Activated CD8-positive, alpha-beta memory T cell treated with anti-CD3 and anti-CD28 coated beads for 1 hour (primary cell): ENCODE measurements around the gene RCOR1.
"Not testable (repeated sequence)": the region's sequence is repeated elsewhere in the genome, so short reads cannot be mapped to it uniquely, and the experiment has no call there.

ENCODE experiments used
- DNase-seq, 2 donors: peaks; one replicate each; pipeline ENCODE4 v3.0.0-alpha.2; 2020; ENCODE audit warnings: low read depth in 1 of 2; ENCODE audit errors: extremely low read depth in 1 of 2

Gene RCOR1

DNA sequence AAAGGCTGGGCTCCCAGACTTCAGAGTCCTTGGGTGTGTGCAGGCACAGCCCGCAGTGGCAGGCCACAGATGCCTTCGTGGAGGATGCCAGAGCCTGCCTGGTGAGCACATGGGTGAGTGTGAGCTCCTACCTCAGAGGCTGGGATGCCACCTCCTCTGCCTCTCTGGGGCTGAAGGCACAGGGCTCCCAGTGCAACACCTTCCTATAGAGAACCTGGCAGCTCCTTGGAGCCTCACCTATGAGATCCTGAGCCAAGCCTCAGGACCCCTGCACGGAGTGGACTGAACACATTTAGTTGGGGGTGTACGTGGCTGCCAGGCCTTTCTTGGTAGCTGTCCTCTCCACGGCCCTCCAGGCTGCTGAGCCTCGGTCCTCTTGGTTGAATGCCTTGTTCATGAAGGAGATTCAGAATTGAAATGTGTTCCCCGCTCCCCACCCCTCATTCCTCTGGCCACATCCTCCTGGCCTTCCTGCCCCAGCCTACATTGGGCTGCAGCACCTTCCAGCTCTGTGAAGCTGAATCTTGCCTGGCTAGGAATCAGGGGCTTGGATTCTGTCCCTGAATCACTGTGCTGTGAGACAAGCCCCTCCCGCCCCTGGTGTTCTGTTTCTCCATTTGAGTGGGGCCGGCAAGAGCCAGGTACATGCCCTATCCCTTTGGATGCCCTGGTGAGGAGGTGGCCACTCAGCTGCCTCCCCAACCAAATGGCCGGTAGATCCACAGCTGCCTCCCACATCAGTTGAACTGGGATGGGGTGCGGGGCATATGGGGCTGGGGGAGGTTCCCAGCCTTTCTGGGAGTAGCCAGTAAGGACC lies 146.1 kb downstream of the RCOR1 start:
- no peak for DNase-seq

DNA sequence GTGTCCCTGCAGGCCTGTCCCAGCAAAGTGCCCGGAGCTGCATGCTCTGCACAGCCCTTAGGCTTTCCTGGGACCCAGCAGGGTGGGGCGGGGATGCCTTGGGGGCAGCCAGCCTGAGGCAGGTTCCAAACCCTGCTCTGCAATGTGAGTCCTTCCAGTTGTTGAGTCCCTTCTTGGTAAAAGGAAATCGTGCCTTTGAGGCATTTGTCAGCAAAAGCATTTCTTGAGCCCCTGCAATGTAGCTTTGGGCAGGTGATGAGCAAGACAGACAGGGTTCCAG lies 146.7 kb downstream of the RCOR1 start:
- DNase-seq, result no peak

DNA sequence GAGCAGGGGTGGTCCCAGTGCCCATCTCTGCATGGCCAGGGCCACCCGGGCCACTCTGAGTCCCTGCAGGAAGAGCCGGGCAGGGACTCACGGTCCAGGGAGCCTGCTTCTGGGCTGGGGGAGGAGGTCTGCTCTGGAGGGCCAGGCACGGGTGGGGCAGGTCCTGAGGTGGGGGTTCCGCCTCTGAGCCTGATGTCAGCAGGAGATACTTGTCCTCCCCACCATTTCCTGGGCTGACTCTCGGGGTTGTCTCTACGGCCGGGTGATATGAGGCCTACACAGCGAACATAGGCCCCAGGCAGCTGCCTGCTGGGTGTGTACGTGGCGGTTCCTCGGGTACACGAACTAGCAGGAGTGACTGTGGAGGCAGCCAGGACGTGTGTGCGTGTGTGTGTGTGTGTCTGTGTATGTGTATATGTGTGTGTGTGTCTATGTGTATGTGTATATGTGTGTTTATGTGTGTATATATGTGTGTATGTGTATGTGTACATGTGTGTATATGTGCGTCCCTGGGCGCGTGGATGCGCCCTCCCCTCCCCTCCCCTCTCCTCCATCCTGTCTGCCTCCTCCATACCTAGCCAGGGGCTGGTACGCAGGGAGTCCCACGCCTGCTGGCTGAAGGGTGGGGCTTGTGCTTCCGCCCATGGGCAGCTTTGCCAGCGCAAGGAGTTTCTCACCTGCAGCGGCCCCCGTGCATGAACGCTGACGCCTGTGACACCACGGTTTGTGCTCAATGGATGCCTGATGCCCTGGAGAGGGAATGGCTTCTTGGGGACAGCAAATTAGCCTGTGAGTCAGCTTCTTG lies 154.4 kb downstream of the RCOR1 start:
- no peak for DNase-seq

DNA sequence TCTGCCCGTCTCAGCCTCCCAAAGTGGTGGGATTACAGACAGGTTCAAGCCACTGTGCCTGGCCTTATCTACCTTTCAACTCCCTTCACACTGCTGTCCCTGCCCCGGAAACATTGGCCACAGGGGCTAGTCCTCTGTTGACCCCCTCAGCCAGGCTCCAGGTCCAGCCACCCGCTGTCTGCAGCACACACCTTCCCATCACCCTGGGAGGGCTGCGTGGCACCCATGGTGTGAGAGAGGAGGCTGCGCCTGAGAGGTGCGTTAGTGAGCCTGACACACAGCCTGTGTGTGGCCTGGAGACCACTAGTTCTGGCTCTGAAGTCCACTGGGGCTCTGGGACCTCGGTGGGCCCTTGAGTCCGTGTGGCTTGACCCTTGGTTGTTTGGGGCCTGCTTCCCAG lies 156.4 kb downstream of the RCOR1 start:
- DNase-seq, result no peak

DNA sequence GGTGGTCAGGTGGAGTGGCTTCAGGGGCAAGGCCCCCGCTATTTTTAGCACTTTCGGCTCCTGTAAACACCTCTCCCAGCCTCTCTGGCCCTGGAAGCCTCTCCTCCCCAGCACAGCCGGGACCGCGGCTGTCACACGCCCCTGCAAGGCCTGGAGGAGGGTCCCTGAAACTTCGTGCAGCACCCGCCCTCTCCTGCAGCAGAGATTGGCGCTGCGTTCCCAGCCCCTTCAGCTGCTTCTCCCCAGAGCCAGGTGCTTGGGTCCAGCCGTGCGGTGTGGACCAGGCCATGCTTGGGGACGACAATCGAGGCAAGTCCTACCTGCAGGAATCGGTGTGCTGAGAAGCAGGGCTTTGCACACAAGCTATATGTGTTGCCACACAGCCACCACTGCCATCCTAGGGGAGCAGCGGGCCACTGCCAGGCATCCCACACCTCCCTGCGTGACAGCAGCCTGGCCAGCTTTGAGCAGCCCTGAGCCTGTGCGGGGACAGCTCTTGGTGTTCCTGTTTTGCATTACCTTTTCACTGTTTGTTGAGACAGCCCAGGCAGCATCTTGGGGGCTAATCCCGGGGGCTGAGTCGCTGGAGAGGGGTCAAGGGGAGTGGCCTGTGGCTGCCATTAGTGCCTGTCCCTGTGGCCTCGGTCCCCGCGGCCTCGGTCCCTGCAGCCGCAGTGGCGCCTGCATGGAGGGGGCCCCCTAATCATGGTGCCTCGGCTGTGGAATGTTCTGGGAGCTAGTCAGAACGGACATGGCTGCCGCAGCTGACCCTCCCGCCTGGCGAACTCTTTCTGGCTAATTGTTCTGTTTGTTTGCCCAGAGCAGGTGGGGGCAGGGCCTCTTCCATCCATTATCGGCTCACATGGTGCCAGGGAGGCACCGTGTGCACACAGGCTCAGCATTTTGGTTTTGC lies 157.2 kb downstream of the RCOR1 start:
- no peak for DNase-seq

DNA sequence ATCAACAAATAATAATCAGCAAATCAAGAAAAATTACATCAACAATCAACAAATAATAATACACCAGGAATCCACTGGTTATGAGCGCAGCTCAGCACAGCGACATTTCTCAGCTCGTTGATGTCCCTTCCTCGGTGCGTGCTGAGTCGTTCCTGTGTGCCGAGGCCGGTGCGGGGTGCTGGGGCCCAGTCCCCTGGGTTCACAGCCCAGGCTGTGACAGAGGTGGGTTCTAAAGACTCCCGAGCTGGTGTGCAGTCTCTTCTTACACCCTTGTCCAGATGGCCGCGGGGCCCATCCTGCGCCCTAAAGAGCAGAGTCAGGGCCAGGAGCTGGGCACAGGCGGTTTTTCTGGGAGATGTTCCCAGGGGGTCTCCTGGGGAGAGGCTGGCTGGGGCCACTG lies 157.9 kb downstream of the RCOR1 start:
- no peak for DNase-seq

DNA sequence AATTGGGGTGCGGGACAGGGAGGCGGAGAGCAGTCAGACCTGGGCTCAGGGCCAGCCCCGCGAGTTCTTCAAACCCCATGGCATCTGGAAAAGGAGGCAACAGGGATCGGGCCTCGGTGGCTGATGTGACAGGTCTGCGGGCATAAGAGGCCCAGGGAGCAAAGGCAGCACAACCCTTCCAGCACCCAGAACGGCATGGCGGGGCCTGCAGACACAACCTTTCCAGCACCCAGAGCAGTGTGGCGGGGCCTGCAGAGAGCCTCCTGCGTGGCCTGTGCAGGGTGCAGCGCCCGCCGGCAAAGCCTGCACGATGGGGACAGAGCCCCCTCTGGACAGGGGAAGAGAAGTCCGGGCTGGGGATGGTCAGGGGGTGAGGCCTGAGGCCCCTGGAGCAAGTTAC lies 158.6 kb downstream of the RCOR1 start:
- DNase-seq, result no peak

DNA sequence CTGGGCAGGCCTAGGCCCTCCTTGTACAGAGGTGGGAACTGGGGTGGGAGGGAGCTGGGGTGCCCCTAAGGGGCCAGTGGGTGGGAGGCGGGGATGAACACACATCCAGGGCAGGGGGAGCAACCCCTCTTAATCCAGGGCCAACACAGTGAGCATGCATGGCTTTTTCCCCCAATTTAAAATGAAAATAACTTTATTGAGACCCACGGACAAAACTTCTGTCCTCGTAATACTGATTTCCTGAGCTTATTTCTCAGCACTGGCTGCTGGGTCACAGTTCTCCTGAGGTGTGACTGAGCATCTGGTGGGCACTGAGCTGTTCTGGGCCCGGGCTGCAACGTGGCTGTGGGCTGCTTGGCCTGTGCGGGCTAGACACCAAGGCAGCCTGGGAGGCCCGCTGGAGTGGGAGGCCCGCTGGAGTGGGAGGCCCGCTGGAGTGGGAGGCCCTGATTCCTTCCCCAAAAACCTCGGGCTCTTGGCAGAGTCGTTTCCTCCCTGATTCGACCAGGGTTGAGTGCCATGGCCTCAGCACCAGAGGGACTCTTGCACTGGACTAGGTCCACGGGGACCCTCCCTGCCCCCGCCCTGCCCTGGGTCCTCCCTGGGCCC lies 159.9 kb downstream of the RCOR1 start:
- no peak for DNase-seq

DNA sequence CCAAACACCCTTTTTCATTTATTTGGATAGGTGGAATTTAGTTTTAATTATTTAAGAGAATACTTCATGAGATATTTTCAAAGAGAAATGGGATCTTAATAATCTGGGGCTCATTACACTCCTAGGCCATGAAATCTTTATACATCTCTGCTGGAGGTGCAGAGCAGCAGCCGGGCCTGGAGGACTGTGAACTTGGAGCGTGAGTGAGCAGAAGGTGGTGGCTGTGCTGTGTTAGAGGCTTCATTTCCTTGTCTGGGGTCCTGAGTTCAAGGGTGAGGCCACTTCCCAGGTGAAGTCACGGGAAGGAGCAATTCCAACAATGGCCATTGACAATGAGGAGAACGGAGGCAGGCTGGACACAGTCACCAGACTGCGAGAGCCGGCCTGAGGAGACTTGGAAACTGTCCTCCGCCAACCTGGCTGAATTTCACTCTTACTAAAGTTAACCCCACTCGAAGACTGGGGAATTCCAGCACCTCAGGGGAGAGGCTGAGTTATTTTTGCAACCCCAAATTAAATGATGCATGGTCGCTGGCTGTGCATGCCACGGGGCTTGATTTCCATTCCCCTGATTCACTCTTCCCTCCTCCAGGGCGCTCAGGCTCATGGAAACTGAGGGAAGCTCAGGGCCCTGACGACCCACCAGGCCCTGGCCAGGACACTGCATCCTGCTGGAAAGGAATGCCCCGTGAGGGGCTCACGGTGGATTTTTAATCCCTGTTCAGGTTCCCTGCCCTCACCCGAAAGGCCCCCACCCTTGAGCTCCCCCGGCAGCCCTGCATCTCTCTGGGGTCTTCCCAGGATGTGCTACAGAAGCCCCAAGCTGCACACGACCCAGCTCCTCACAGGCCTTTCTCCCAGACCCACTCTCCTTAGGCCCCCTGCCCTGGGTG lies 162.2 kb downstream of the RCOR1 start:
- no peak for DNase-seq

DNA sequence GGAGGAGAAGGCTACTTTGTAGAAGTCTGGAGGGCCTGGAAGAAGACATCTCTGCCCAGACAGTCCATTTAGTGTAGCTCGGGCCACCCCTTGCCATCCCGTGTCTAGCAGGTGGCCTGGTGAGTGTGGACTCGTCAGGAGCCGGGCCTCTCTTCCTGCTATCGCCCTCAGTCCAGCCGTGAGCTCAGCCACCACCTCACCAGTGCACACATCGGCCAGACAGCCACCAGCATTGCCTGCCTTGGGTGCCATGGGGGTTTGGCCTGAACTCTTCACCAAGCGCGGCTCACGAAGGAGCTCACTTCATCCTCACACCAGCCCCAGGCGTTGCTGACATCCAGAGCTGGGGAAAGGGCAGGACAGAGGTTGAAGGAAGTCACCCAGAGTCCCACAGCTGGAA lies 165.2 kb downstream of the RCOR1 start:
- DNase-seq, result no peak

DNA sequence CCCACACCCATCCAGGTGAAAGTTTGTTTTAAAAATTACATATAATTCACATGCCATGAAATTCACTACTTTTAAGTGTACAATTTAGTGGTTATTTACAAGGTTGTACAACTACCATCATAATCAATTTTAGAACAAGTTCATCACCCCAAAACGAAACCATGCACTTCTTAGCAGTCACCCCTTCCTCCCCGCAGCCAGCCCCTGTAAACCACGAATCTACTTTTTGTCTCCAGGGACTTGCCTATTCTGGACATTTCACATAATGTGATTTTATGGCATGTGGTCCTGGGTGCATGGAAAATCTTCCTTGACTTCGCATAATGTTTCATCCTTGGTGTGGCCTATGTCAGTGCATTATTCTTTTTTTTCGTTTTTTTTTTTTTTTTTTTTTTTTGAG lies 165.6 kb downstream of the RCOR1 start:
- no peak for DNase-seq

DNA sequence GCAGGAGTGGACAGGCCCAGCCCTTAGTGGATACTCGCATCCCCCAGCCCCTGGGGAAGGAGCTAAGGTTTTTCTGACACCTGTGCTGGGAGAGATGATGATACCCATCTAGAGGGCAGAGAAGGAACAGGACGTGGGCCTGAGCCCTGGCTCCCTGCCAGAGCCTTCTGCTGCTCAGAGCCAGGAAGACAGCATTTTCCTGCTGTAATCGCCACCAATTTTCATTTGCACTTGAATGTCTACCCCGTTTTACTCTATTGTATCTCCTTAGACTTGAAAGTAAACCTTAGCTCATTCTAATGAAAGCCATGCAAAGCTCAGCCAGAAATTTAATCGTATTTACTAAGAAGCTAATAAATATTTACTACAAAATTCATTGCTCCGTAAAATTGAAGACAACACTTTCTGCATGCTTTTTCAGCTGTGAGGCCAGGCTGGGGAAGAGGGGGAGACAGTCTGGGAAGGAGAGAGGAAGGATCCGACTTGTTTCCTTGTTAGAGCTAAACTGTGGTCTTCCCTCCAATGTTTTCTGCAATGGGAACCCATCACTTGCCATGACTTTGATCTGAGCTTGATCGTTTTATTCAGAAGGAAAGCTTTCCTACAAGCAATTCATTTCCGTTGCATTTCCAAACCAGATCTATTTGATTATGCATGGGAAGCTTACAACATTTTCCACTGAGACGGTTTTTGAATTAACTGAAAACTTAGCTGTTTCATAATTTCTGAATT lies 167.2 kb downstream of the RCOR1 start:
- no peak for DNase-seq

DNA sequence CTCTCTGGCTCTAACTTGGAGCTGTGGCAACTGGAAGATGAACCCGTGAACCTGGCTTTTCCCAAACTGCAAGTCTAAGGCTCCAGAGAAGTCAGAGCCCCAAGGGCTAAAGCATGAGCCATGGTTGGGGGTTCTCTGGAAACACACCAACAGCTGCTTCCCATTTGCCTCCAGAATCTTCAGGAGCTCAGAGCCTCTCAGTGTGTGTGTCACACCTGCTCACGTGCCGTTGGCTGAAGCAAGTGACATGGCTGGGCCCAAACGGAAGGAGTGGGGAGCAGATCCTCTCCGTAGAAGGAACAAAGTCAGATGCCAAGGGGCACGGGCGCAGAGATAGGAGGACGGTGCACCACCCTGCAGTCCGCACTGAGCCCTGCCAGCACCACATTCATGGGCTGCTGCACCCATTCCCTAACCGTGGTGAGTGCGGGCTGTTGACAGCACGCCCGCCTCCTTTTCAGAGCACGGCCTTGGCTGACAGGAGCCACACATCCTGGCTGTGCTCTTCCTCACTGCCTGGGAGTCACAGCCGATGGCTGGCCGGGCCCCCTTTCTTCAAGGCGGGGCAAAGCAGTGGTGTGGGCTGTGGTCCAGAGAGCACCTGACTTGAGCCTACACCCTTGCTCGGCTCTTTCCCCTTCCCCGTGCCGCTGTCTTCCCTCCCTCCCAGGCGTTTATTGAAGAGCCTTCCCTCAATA lies 168.2 kb downstream of the RCOR1 start:
- no peak for DNase-seq

DNA sequence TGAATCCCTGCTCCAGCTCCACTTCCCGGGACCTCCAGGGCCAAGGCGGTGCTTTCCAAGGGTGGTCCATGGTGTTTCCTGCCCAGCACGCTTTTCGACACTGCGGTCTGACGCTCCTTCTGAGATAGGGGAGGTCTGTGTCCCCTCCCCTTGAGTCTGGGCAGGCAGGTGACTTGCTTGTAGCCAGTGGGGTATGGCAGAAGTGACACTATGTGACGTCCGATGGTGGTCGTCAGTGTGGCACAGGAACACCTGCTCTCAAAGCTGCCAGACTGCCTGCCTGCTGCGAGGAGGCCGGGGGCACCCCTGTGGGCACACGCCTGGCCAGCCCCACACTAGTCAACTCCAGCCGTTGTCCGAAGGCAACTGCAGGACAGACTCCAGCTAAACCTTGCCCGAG lies 168.8 kb downstream of the RCOR1 start:
- no peak for DNase-seq

DNA sequence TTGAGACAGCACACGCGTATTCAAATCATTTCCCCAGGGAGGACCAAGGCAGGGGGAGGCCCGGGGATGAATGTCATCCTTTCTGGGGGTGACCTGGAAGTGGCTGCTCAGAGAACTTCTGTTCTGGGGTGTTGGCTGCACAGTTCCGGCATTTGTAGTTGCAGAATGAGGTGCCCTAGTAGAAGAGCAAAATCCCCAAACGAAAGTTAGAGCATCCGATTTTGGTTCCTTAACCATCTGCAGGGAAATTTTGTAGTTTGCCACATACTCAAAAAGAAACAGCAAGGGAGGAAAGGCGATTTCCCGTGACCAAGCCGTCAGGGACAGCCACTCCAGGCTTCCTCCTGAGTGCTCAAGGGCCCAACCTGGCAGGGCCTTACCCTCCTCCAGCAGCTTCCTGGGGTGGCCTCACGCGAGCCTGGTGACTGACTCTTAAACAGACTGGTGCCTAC lies 171.8 kb downstream of the RCOR1 start:
- no peak for DNase-seq

DNA sequence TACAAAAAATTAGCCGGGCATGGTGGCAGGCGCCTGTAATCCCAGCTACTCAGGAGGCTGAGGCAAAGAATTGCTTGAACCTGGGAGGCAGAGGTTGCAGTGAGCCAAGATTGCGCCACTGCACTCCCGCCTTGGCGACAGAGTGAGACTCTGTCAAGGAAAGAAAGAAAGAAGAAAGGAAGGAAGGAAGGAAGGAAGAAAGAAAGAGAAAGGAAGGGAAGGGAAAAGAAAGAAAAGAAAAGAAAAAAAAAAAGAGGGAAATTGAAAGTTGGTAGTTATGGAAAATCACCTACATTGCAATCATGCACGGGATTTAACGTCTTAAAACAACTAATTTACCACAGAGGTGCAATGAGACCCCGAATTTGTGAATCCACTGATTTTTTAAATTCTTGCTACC lies 173.3 kb downstream of the RCOR1 start:
- DNase-seq, result not testable (repeated sequence)

DNA sequence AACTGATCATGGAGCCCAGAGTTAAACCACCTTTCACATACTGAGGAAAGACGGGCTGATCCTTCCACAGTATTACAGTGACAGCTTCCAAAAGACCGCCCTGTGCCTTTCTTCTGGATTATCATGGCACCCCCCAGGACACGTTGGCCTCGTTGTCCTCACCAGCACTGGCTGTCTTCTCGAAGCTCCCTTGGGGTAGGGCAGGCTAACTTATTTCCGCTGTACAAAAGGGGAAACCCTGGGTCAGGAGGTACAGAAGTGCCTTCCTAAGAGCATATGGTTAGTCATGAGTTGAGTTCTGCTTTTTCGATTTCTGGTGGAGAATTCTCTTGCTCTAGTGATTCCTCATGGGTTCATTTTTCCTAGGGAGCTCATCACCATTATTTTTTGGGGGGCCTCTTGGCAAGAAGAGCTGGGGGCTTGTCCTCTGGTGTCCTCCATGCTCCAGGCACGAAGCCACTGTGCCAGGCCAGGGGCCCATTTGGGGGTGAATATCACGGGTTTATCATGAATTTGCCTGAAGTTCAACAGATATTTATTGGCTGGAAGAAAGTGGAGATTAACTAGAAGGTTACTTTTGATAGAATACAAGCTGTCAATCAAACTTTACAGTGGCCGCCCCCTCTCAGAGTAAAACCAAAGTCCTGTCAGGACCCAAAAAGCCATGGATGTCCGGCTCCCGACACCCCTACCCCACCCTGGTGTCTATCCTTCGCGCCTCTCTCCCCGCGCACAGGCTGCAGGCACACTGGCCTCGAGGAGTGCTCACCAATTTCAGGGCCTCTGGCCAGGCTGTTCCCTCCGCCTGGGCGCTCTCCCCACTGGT lies 176.0 kb downstream of the RCOR1 start:
- no peak for DNase-seq

DNA sequence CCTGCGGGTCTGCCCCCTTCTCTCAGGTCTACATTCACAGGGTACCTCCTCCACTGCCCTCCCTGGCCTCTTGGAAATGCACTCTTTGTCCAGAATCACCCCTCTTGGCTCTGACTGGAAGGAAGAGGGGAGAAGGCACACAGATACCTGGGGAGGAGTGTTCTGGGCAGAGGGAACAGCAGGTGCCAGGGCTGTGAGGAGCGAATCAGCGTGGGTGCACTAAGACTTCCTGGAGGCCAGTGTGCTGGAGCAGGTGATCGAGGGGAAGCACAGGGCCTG lies 176.5 kb downstream of the RCOR1 start:
- DNase-seq, result no peak
